HG03025 (cell line): ENCODE measurements around the gene CARMIL1.

Experiments used
- ATAC-seq: cut with Tn5 transposase; IDR thresholded peaks from one replicate; pipeline ENCODE4 v1.9.1; 2021; ENCODE audit warnings: mild to moderate bottlenecking, moderate library complexity; ENCODE audit not compliant: unreplicated experiment, low FRiP score

The CARMIL1 gene

GRCh38 chr6:25306379-25306778, 27.2 kb downstream of the CARMIL1 start:
- ATAC-seq = no peak

GRCh38 chr6:25307805-25308494, 28.8 kb downstream of the CARMIL1 start:
- no peak for ATAC-seq

DNA sequence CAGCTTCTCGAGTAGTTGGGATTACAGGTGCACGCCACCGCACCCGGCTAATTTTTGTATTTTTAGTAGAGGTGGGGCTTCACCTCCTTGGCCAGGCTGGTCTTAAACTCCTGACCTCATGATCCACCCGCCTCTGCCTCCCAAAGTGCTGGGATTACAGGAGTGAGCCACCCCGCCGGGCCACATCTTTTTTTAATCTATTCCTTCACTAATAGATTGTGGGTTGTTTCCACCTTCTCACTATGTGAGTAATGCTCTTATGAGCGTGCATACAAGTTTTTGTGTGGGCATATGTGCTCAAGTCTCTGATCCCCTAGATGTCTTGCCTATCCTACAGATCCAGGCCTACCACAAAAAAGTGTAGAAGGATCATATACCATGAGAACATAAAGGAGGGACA, 30.7 kb downstream of the CARMIL1 start:
- no peak for ATAC-seq

GRCh38 chr6:25311331-25311840, 32.2 kb downstream of the CARMIL1 start:
- no peak for ATAC-seq

- ATAC-seq = no peak
Observed at GRCh38 chr6:25312034-25312620, 33.0 kb downstream of the CARMIL1 start.

- no peak for ATAC-seq
Observed at GRCh38 chr6:25312703-25313102, 33.5 kb downstream of the CARMIL1 start.

GRCh38 chr6:25314509-25315175, 35.5 kb downstream of the CARMIL1 start:
- no peak for ATAC-seq

DNA sequence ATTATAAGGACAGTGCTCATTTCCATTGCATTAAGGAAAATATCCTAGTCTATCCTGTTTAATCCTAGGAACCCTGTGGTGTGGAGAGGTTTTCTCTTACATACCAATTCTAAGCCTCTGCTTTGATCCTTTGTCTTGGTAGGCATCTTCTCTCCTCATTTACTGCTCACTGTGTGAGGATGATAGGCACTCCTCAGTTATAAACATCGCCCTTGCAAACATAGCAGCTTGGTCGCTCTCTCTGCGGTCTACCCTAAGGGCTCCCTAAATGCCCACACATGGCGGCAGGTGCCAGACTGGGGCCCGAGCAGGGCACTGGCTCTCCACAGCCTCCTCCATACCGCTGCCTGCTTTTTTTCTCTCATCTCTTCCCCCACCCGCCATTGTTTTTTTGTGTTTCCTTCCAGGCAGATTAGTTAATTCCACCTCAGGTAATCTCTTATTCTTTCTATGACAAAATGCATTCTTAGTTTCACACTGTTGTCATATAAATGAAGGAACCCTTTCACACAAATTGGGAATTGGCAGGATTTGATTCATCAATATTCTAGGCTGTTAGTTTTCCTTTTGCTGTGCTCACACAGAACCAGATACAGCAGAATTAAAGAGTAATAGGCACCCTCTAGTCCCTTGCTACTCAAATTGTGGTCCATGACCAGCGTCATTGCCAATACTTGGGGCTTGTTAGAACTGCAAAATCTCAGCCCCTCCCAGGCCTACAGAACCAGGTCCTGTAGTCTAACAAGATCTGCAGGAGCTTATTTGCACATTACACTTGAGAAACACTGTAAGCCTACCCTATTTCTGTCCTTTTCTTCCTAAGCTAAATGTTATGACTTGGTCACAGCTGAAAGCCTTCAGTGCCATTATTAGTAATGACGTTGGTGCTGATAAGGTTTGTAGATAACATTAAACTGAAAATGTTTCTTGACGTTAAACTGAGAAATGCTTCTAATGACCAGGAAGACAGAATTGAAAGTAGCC, 36.3 kb downstream of the CARMIL1 start:
- no peak for ATAC-seq

- ATAC-seq = no peak
Observed at GRCh38 chr6:25316626-25317025, 37.5 kb downstream of the CARMIL1 start.

- ATAC-seq = no peak
Observed at GRCh38 chr6:25318589-25318988, 39.4 kb downstream of the CARMIL1 start.

- no peak for ATAC-seq
Observed at GRCh38 chr6:25320459-25320858, 41.3 kb downstream of the CARMIL1 start.

DNA sequence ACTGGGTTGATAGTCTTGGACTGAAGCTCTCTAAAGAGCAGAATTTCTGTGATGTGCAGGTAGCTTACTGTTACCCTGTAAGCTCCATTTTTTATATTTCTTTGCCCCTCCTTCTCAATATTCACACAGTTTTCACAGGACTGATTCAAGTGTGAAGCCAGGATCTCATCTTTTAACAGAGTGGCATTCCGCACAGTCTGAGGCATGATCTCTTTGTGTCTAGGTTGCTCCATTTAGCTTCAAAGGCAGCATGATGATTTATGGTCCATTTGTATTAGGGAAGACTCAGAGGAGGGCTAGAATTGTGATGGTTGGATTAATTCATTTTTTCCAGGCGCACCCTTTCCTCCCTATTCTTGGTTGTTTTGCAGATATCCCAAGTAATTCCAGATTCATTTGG, 43.5 kb downstream of the CARMIL1 start:
- no peak for ATAC-seq

- ATAC-seq = no peak
Observed at GRCh38 chr6:25324066-25324762, 45.0 kb downstream of the CARMIL1 start.

GRCh38 chr6:25326126-25326525, 47.0 kb downstream of the CARMIL1 start:
- no peak for ATAC-seq

DNA sequence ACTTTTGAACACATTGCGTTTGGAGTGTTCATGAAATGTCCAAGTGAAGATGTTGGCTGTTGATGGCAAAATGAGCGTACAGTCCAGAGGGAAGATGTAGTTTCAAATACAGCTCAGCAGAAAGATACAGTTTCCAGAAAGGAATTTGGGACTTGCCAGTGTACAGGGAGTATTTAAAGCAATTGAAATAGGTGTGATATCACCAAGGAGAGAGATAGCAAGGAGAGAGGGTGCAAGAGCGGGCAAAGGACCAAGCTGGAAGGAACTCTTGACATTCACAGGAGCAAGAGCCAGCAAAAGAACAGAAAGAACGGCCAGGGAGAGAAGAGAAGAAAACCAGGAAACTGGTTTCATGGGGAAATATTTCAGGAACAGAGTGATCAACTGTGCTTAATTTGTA, 47.8 kb downstream of the CARMIL1 start:
- no peak for ATAC-seq

DNA sequence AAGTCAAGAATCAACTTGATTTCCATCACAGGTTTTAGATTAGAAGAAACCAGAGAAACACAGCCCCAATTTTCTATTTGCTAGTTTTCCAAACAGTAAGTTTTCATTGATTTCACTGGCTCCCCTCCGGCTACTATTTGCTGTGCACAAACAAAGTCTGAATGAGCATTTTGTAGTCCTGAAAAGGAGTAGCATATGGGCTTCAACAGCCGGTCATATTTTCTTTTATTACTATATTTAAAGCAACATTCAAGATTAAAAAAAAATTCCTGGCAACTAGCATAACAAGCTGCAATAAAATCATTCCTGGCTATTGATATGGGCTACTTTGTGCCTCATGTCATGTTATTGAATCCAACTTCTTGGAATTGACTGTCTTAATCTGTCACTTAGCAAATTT, 48.3 kb downstream of the CARMIL1 start:
- no peak for ATAC-seq

- no peak for ATAC-seq
Observed at GRCh38 chr6:25329161-25329817, 50.1 kb downstream of the CARMIL1 start.

- ATAC-seq = no peak
Observed at GRCh38 chr6:25329982-25330381, 50.8 kb downstream of the CARMIL1 start.
